Peyer's patch (tissue), 4 donors: ENCODE results near the gene RUBCNL.

Experiments used
- CTCF ChIP-seq, 6 experiments: fragments of 450-650 bp in 4 of 6; fragments of 200-600 bp in 2 of 6; sonication (generic) in 1 of 6; IDR thresholded peaks; one replicate each; pipeline ENCODE4 v1.5.1; 2017 to 2019; ENCODE audit warnings: antibody characterized with exemption in 6 of 6, mild to moderate bottlenecking in 3 of 6, moderate library complexity in 1 of 6
- POLR2A ChIP-seq, 2 donors: fragments of 450-650 bp; IDR thresholded peaks; one replicate each; pipeline ENCODE4 v1.5.1; 2017; ENCODE audit warnings: antibody characterized with exemption in 2 of 2, mild to moderate bottlenecking in 2 of 2, moderate library complexity in 2 of 2

DNA sequence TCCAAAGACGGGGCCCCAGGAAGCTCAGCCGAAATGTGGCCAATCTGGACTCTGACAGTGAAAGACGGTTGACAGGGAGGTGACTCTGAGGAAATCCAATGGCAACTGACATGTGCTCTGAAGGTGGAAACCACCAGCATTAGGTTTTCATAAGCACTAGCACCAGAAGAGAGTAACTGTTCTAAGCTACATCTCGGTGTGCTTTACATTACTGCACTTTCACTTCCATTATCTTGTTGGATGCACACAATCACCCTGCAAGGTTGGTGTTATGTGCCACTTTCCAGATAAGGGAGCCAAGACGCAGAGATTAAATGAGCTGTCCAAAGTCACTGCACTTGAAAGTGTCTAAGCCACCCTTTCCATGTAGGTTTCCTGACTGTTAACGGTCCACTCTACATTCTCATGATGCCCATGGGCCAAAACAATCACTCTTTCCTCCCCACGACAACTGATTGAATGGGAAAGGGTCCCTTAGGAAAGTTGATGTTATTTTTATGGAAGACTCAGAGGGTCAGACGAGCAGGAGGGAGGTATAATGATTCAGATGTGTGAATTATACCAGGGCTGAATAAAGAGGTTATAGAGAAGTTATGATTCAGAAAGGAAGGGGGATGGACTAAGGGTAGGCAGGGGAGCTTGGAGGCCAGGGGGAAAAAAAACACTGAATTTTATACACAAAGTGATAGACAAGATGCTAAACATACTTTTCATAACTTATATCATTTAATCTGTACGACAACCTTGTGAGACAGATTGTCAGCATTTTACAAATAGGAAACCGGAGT lies 52.8 kb downstream of the RUBCNL start:
- no peak for TF ChIP-seq POLR2A (IDR thresholded peaks at IDR 0.05)
- TF ChIP-seq CTCF (IDR thresholded peaks at IDR 0.05), result no peak
